ENCODE data around the gene RC3H1. TPM values are rescaled to one million over a fixed set of nuclear protein-coding genes. Genes with fewer than 3 reads are reported as not detected.
"Not testable (repeated sequence)": the region's sequence is repeated elsewhere in the genome, so short reads cannot be mapped to it uniquely, and the experiment has no call there.

Gene RC3H1
- total RNA-seq, 4 donors from 2014 or later, result 35.7 to 43.8 (median 39.3) TPM

DNA sequence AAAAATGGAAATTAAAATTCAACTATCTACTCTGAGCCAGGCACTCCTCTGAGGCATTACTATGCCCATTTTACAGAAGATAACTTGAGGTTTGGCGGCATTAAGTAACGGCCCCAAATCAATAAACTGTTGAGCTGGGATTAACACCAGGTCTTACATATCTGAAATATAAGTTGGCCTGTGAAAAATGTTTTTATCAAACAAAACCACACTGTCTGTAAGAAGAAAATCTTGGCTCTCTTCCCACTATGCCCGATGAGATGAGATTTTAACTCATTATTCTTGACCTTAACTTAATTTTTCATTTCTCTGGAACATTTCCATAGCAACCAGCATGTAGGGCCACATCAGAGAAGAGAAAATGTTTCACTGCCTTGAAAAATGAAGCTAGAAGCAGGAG is 21.8 kb downstream of the RC3H1 start:
- H3K27me3 ChIP-seq, result no peaks in the 10 kb centered on the region
- peaks cover 39 to 95% (median 84%) of the 10 kb centered on the region in 4 donors for H3K4me1 ChIP-seq

GRCh38 chr1:173997791-173998190 is 24.4 kb downstream of the RC3H1 start:
- Histone ChIP-seq H3K4me3 (no peak overlapping the region), H3K27me3 (no peaks in the 10 kb centered on the region), H3K4me1 (peaks cover 27 to 71% (median 63%) of the 10 kb centered on the region in 4 donors), H3K9me3 (no peaks in the 10 kb centered on the region), H3K27ac (replicated peaks in 1 of 4) (peak overlapping the region in 1 of 4 donors; percentile 2), H3K36me3 (peaks cover 0 to 21% (median 8%) of the 10 kb centered on the region in 4 donors)
- TF ChIP-seq POLR2A (IDR thresholded peaks at IDR 0.05; ENCODE audit: low read depth), result no peak
- TF ChIP-seq, protein P1, sequence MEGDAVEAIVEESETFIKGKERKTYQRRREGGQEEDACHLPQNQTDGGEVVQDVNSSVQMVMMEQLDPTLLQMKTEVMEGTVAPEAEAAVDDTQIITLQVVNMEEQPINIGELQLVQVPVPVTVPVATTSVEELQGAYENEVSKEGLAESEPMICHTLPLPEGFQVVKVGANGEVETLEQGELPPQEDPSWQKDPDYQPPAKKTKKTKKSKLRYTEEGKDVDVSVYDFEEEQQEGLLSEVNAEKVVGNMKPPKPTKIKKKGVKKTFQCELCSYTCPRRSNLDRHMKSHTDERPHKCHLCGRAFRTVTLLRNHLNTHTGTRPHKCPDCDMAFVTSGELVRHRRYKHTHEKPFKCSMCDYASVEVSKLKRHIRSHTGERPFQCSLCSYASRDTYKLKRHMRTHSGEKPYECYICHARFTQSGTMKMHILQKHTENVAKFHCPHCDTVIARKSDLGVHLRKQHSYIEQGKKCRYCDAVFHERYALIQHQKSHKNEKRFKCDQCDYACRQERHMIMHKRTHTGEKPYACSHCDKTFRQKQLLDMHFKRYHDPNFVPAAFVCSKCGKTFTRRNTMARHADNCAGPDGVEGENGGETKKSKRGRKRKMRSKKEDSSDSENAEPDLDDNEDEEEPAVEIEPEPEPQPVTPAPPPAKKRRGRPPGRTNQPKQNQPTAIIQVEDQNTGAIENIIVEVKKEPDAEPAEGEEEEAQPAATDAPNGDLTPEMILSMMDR (IDR thresholded peaks at IDR 0.05), result no peak
- TF ChIP-seq EP300 (IDR thresholded peaks at IDR 0.05), result no peak
- TF ChIP-seq POLR2AphosphoS5 (IDR thresholded peaks at IDR 0.05), result no peak
- intact Hi-C loops (cut with DNase I), result no loop called here
- 24% methylated on average over 1 of the region's 1 CpG for WGBS
- DNase-seq (ENCODE audit: extremely low spot score), result no peak

More for the DNA sequence above, 21.8 kb downstream of the RC3H1 start:
- Histone ChIP-seq H3K36me3 (peaks cover 0 to 7% (median 0%) of the 10 kb centered on the region in 4 donors), H3K9me3 (no peaks in the 10 kb centered on the region), H3K4me3 (no peak overlapping the region), H3K27ac (replicated peaks in 1 of 4) (no peak overlapping the region)
- no peak for DNase-seq (ENCODE audit: extremely low spot score)
- TF ChIP-seq EP300 (IDR thresholded peaks at IDR 0.05) (no peak), POLR2A (IDR thresholded peaks at IDR 0.05; ENCODE audit: low read depth) (no peak), POLR2AphosphoS5 (IDR thresholded peaks at IDR 0.05) (no peak)
- TF ChIP-seq, protein P1 (IDR thresholded peaks at IDR 0.05), result no peak
- 46% methylated on average over 3 of the region's 3 CpGs for WGBS
- intact Hi-C loops (cut with DNase I), result no loop called here

DNA sequence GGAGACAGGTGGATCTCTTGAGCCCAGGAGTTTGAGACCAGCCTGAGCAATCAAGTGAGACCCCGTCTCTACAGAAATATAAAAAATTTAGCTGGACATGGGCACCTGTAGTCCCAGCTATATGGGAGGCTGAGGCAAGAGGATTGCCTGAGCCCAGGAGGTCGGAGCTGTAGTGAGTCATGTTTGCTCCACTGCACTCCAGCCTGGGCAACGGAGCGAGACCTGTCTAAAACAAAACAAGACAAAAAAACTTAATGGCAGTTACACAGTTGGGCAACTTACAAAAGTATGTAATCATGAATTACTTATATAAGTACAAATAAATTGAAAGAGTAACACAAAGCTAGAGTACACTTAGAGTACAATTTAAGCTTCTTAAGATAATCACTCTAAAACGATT is 25.2 kb downstream of the RC3H1 start:
- peak overlapping the region in 1 of 4 donors; percentile 8 for H3K27ac ChIP-seq (replicated peaks in 1 of 4)

DNA sequence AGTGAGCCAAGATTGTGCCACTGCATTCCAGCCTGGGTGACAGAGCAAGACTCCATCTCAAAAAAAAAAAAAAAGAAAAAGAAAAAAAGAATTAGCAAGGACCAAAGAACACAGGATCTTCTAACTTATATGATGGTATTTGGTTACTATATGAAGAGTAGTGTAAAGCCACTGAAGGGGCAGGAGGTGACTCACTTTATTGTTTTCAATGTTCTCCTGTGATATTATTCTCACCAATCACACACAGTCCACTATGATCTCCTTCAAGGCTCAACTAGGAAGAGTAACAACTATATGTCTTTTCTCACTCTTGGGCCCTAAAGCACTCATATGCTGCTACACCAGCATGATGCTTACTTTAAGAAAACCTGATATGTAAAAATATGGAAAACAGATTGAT is 26.7 kb downstream of the RC3H1 start:
- Histone ChIP-seq H3K27ac (replicated peaks in 1 of 4) (no peak overlapping the region), H3K9me3 (no peaks in the 10 kb centered on the region), H3K4me1 (peaks cover 16 to 48% (median 41%) of the 10 kb centered on the region in 4 donors), H3K36me3 (peaks cover 0 to 44% (median 30%) of the 10 kb centered on the region in 4 donors), H3K4me3 (no peak overlapping the region), H3K27me3 (no peaks in the 10 kb centered on the region)
- DNase-seq (ENCODE audit: extremely low spot score), result no peak
- intact Hi-C loops (cut with DNase I), result no loop called here
- TF ChIP-seq EP300 (IDR thresholded peaks at IDR 0.05), result no peak
- TF ChIP-seq POLR2A (IDR thresholded peaks at IDR 0.05; ENCODE audit: low read depth), result no peak
- no peak for TF ChIP-seq POLR2AphosphoS5 (IDR thresholded peaks at IDR 0.05)
- TF ChIP-seq, protein P1 (IDR thresholded peaks at IDR 0.05), result no peak

More for the DNA sequence above, 25.2 kb downstream of the RC3H1 start:
- TF ChIP-seq EP300 (IDR thresholded peaks at IDR 0.05) (no peak), POLR2A (IDR thresholded peaks at IDR 0.05; ENCODE audit: low read depth) (no peak), POLR2AphosphoS5 (IDR thresholded peaks at IDR 0.05) (no peak)
- TF ChIP-seq, protein P1 (IDR thresholded peaks at IDR 0.05), result no peak
- Histone ChIP-seq H3K36me3 (peaks cover 0 to 29% (median 16%) of the 10 kb centered on the region in 4 donors), H3K9me3 (no peaks in the 10 kb centered on the region), H3K4me3 (no peak overlapping the region), H3K27me3 (no peaks in the 10 kb centered on the region), H3K4me1 (peaks cover 27 to 63% (median 55%) of the 10 kb centered on the region in 4 donors)
- DNase-seq (ENCODE audit: extremely low spot score), result no peak
- 72% methylated on average over 5 of the region's 5 CpGs for WGBS
- intact Hi-C loops (cut with DNase I), result no loop called here

DNA sequence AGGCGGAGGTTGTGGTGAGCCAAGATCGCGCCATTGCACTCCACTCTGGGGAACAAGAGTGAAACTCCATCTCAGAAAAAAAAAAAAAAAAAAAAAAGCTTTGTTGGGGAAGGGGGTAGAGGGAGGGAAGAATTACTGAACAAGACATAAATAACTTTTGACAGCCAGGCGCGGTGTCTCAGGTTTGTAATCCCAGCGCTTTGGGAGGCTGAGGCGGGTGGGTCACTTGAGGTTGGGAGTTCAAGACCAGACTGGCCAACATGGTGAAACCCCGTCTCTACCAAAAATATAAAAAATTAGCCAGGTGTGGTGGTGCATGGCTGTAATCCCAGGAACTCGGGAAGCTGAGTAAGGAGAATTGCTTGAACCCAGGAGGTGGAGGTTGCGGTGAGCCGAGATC is 28.2 kb downstream of the RC3H1 start:
- Histone ChIP-seq H3K4me1 (peaks cover 12 to 32% (median 27%) of the 10 kb centered on the region in 4 donors), H3K36me3 (peaks cover 4 to 54% (median 38%) of the 10 kb centered on the region in 4 donors)
- H3K27me3 ChIP-seq; H3K4me3 ChIP-seq; DNase-seq (ENCODE audit: extremely low spot score); H3K27ac ChIP-seq (replicated peaks in 1 of 4); intact Hi-C loops (cut with DNase I); H3K9me3 ChIP-seq: not testable (repeated sequence)
- WGBS, result 96% methylated on average over 11 of the region's 11 CpGs

Measured in esophagus muscularis mucosa (tissue), 4 donors.